ENCODE measurements around the gene RAB3A. TPM values are rescaled to one million over a fixed set of nuclear protein-coding genes. Genes with fewer than 3 reads are reported as not detected.
A peak's percentile ranks its signal among the peaks of the same experiment; 100 is the strongest.

RAB3A gene, protein sequence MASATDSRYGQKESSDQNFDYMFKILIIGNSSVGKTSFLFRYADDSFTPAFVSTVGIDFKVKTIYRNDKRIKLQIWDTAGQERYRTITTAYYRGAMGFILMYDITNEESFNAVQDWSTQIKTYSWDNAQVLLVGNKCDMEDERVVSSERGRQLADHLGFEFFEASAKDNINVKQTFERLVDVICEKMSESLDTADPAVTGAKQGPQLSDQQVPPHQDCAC
- total RNA-seq (0.88 and 1.9 TPM in 2 replicates), polyA plus RNA-seq (0.86 and 0.90 TPM in 2 replicates), polyA minus RNA-seq (0.34 and 6.7 TPM in 2 replicates), Bru-seq, nascent RNA (percentile 26 among the genes with signal in this experiment), BruChase-seq, experiment 1, labeled RNA remaining after a 6-hour chase (percentile 24 among the genes with signal in this experiment), BruChase-seq, experiment 2, labeled RNA remaining after a 2-hour chase (percentile 30 among the genes with signal in this experiment)
- 0.74 and 1.0 TPM in 2 replicates for polyA plus RNA-seq (2011; cell fraction: cytosol; rRNA removed)
- 0.50 and 0.71 TPM in 2 replicates for polyA plus RNA-seq (2011; cell fraction: nucleus; rRNA removed)
- polyA plus RNA-seq (2012) = 1.1 and 2.1 TPM in 2 replicates
- polyA minus RNA-seq (2011; cell fraction: cytosol; rRNA and poly(A)+ RNA removed) = 1.9 TPM
- polyA minus RNA-seq (2011; cell fraction: nucleus; rRNA and poly(A)+ RNA removed) = 0.63 TPM in 2 replicates
- long read RNA-seq, partial matches to known transcripts = 0 of 1 reads
- long read RNA-seq, other reads (novel, unspliced or antisense) = 0 of 1 reads

- ChIA-PET POLR2A (interaction anchor here (1.1 kb wide), 1 partner anchor 78 kb away, joined by 5 read pairs; the partner anchor contains the start of gene JUND), CTCF (interaction anchor here (0.6 to 3.9 kb wide), 7 partner anchors 8 to 125 kb away, joined by 3 to 45 read pairs (median 6); partner anchors contain the start of gene MPV17L2)
- TF ChIP-seq GATA2 (IDR thresholded peaks at IDR 0.05; ENCODE audit: insufficient read depth, insufficient read length, low read depth, low read length) = no peak
- TF ChIP-seq MYC (IDR thresholded peaks at IDR 0.05; ENCODE audit: low read depth, low read length) = no peak
- TF ChIP-seq, protein P1, sequence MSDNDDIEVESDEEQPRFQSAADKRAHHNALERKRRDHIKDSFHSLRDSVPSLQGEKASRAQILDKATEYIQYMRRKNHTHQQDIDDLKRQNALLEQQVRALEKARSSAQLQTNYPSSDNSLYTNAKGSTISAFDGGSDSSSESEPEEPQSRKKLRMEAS (IDR thresholded peaks at IDR 0.05; ENCODE audit: insufficient read depth, insufficient read length) = no peak
- no peak for TF ChIP-seq POLR2AphosphoS5 (IDR thresholded peaks at IDR 0.05; ENCODE audit: insufficient read depth, low read depth, low read length)
- TF ChIP-seq FOS (IDR thresholded peaks at IDR 0.05; ENCODE audit: borderline replicate concordance, insufficient read depth, low read length) = no peak
- TF ChIP-seq CTCF (IDR thresholded peaks at IDR 0.05; ENCODE audit: extremely low read depth in 1 of 2, insufficient read depth in 1 of 2, low read depth in 1 of 2, low read length in 2 of 2) = no peak
- no peak for TF ChIP-seq JUN (IDR thresholded peaks at IDR 0.05; ENCODE audit: borderline replicate concordance, insufficient read depth, insufficient read length, low read depth)
- TF ChIP-seq POLR2A (IDR thresholded peaks at IDR 0.05; ENCODE audit: low read depth, low read length) = no peak
- no peak for TF ChIP-seq EZH2 (IDR thresholded peaks at IDR 0.05; ENCODE audit: borderline replicate concordance, low read depth, low read length, severe bottlenecking)
- dilution Hi-C loops (cut with MboI; ENCODE audit: extremely low pct_ligation_motif_present, low sequenced_read_pairs) = no loop called here
- H2AFZ ChIP-seq (ENCODE audit: low read depth, low read length) = peak within 1 kb of the TSS; percentile 78
- FAIRE-seq (peak; percentile 99), DNase-seq (ENCODE audit: low read depth, low spot score) (peak; percentile 100)
- BruUV-seq (replicated peaks) = no TSS peak
- H3K79me2 ChIP-seq (ENCODE audit: control insufficient read depth, insufficient read depth, low read length) = no peaks in the 10 kb centered on the region
- peaks cover 10% of the 10 kb centered on the region for H3K4me1 ChIP-seq (ENCODE audit: control insufficient read depth, extremely low read depth, insufficient read depth, low read length)
- no peaks in the 10 kb centered on the region for H3K36me3 ChIP-seq (ENCODE audit: control insufficient read depth in 2 of 2, extremely low read depth in 1 of 2, insufficient read depth in 2 of 2, low read length in 2 of 2)
- peaks cover 0 to 2% of the 10 kb centered on the region in 2 experiments for H3K27me3 ChIP-seq (ENCODE audit: control insufficient read depth in 2 of 2, insufficient read depth in 2 of 2, low read length in 2 of 2)
- H3K4me3 ChIP-seq (replicated peaks in 1 of 3; ENCODE audit: insufficient read depth in 1 of 3, low read depth in 1 of 3, low read length in 3 of 3) = peak within 1 kb of the TSS; percentile 46 to 81 (median 75)
- intact Hi-C loops (cut with micrococcal nuclease) = loop anchor here (1.0 to 2.0 kb wide), 3 partner anchors 11 to 119 kb away; partner anchors contain the start of genes LSM4, MPV17L2 and PIK3R2
- H3K27ac ChIP-seq (ENCODE audit: insufficient read depth, low read depth, low read length) = peak within 1 kb of the TSS; percentile 88
- peak within 1 kb of the TSS; percentile 80 for H3K9ac ChIP-seq (replicated peaks; ENCODE audit: extremely low read depth, insufficient read depth, low read length)
- H4K20me1 ChIP-seq (replicated peaks; ENCODE audit: control insufficient read depth, extremely low read depth, insufficient read depth, low read length) = no peaks in the 10 kb centered on the region
- no peaks in the 10 kb centered on the region for H3K9me1 ChIP-seq (replicated peaks; ENCODE audit: control insufficient read depth, extremely low read depth, insufficient read depth, low read length)
- H3K9me3 ChIP-seq (replicated peaks; ENCODE audit: control insufficient read depth, insufficient read depth, low read length) = no peaks in the 10 kb centered on the region
- H3K4me2 ChIP-seq (ENCODE audit: insufficient read depth, low read length) = peak within 1 kb of the TSS; percentile 87
Measured at GRCh38 chr19:18203863-18204393, at the start of gene RAB3A. TSS of gene RAB3A (minus strand) at chr19:18204042. CDS start at chr19:18202740, 1,302 bp downstream.
